Measurements from ENCODE around the gene PRKCSH. TPM values are rescaled to one million over a fixed set of nuclear protein-coding genes. Genes with fewer than 3 reads are reported as not detected.

PRKCSH gene
- total RNA-seq, 4 donors from 2014 or later, result 31.6 to 54.2 (median 50.6) TPM

- H3K4me1 ChIP-seq, result peaks cover 6 to 12% of the 10 kb centered on the region in 2 donors
- peaks cover 14 to 25% (median 22%) of the 10 kb centered on the region in 3 donors for H3K27me3 ChIP-seq
- in situ Hi-C loops (cut with MboI; ENCODE audit: low sequenced_read_pairs in 4 of 4) (no loop called here), intact Hi-C loops (cut with DNase I; ENCODE audit: low total_unique reads) (no loop called here)
- H3K36me3 ChIP-seq, result peaks cover 0 to 3% of the 10 kb centered on the region in 2 donors
- no peak overlapping the region for H3K27ac ChIP-seq
- no peaks in the 10 kb centered on the region for H3K9me3 ChIP-seq
- no peak for DNase-seq
- TF ChIP-seq CTCF (IDR thresholded peaks at IDR 0.05 in 4 of 5, conservative IDR thresholded peaks at IDR 0.05 in 1 of 5) (no peak), POLR2A (IDR thresholded peaks at IDR 0.05) (no peak)
- no peak overlapping the region for H3K4me3 ChIP-seq
- no peak for ATAC-seq
Observed at GRCh38 chr19:11486661-11487503, 51.4 kb downstream of the PRKCSH start.

GRCh38 chr19:11489378-11489777, 53.9 kb downstream of the PRKCSH start:
- H3K4me3 ChIP-seq, result no peak overlapping the region
- in situ Hi-C loops (cut with MboI; ENCODE audit: low sequenced_read_pairs in 4 of 4), result no loop called here
- TF ChIP-seq POLR2A (IDR thresholded peaks at IDR 0.05), result no peak
- no peak for TF ChIP-seq CTCF (IDR thresholded peaks at IDR 0.05 in 4 of 5, conservative IDR thresholded peaks at IDR 0.05 in 1 of 5)
- no peaks in the 10 kb centered on the region for H3K9me3 ChIP-seq
- intact Hi-C loops (cut with DNase I; ENCODE audit: low total_unique reads), result no loop called here
- DNase-seq (no peak), ATAC-seq (no peak)
- peaks cover 0 to 4% (median 0%) of the 10 kb centered on the region in 3 donors for H3K27me3 ChIP-seq
- H3K4me1 ChIP-seq, result no peaks in the 10 kb centered on the region
- peaks cover 0 to 13% of the 10 kb centered on the region in 2 donors for H3K36me3 ChIP-seq
- no peak overlapping the region for H3K27ac ChIP-seq

- no peaks in the 10 kb centered on the region for H3K4me1 ChIP-seq
- ATAC-seq (no peak), DNase-seq (no peak)
- TF ChIP-seq CTCF (IDR thresholded peaks at IDR 0.05 in 4 of 5, conservative IDR thresholded peaks at IDR 0.05 in 1 of 5) (no peak), POLR2A (IDR thresholded peaks at IDR 0.05) (no peak)
- no peak overlapping the region for H3K27ac ChIP-seq
- in situ Hi-C loops (cut with MboI; ENCODE audit: low sequenced_read_pairs in 4 of 4), result loop anchor here in 1 of 4 donors (10.0 kb wide), 1 partner anchor 90 kb away; no protein-coding TSS in a partner anchor
- no peak overlapping the region for H3K4me3 ChIP-seq
- no peaks in the 10 kb centered on the region for H3K27me3 ChIP-seq
- H3K9me3 ChIP-seq, result no peaks in the 10 kb centered on the region
- intact Hi-C loops (cut with DNase I; ENCODE audit: low total_unique reads), result loop anchor here (5.0 kb wide), 1 partner anchor 93 kb away; no protein-coding TSS in a partner anchor
- H3K36me3 ChIP-seq, result peaks cover 0 to 34% of the 10 kb centered on the region in 2 donors
Observed at GRCh38 chr19:11494634-11495285, 59.3 kb downstream of the PRKCSH start.

GRCh38 chr19:11495481-11495880, 60.0 kb downstream of the PRKCSH start:
- intact Hi-C loops (cut with DNase I; ENCODE audit: low total_unique reads), result loop anchor here (5.0 kb wide), 1 partner anchor 92 kb away; no protein-coding TSS in a partner anchor
- in situ Hi-C loops (cut with MboI; ENCODE audit: low sequenced_read_pairs in 4 of 4), result loop anchor here in 1 of 4 donors (10.0 kb wide), 1 partner anchor 89 kb away; no protein-coding TSS in a partner anchor
- Histone ChIP-seq H3K9me3 (no peaks in the 10 kb centered on the region), H3K36me3 (peaks cover 0 to 34% of the 10 kb centered on the region in 2 donors), H3K27ac (no peak overlapping the region), H3K27me3 (no peaks in the 10 kb centered on the region), H3K4me3 (no peak overlapping the region), H3K4me1 (no peaks in the 10 kb centered on the region)
- DNase-seq (no peak), ATAC-seq (no peak)
- TF ChIP-seq CTCF (IDR thresholded peaks at IDR 0.05 in 4 of 5, conservative IDR thresholded peaks at IDR 0.05 in 1 of 5), result no peak
- TF ChIP-seq POLR2A (IDR thresholded peaks at IDR 0.05), result no peak

Data from gastrocnemius medialis (tissue), 4 donors.